ENCODE results near the gene SUPT3H.

DNA sequence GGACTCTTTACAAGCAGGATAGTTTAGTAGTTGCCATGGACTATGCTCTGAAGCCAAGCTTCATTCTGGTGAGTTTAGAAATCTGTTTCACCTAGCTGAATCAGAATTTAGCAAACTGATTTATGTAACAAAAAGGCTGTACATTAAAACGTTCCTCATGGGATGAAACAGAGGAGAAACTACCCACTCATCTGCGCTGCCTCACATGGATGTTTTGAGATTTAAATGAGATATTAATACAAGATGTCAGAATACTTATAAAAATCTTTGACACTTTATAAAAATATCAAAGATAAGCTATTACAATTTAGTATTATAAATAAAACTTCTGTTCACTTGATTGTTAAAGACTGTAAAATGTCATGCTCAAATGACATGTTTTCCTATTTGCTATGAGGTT lies 32.8 kb downstream of the SUPT3H start:
- TF ChIP-seq EP300 (IDR thresholded peaks at IDR 0.05) (no peak), POLR2AphosphoS5 (IDR thresholded peaks at IDR 0.05) (no peak), POLR2A (IDR thresholded peaks at IDR 0.05) (no peak)
- TF ChIP-seq, protein P1, sequence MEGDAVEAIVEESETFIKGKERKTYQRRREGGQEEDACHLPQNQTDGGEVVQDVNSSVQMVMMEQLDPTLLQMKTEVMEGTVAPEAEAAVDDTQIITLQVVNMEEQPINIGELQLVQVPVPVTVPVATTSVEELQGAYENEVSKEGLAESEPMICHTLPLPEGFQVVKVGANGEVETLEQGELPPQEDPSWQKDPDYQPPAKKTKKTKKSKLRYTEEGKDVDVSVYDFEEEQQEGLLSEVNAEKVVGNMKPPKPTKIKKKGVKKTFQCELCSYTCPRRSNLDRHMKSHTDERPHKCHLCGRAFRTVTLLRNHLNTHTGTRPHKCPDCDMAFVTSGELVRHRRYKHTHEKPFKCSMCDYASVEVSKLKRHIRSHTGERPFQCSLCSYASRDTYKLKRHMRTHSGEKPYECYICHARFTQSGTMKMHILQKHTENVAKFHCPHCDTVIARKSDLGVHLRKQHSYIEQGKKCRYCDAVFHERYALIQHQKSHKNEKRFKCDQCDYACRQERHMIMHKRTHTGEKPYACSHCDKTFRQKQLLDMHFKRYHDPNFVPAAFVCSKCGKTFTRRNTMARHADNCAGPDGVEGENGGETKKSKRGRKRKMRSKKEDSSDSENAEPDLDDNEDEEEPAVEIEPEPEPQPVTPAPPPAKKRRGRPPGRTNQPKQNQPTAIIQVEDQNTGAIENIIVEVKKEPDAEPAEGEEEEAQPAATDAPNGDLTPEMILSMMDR (IDR thresholded peaks at IDR 0.05) = no peak
